GM23248 (cell line): ENCODE results near the gene FBXW11.

ENCODE experiments used
- EZH2 ChIP-seq: fragments of 200-600 bp; sonication (generic); IDR thresholded peaks from 2 replicates; pipeline ENCODE4 v1.6.1; 2018; ENCODE audit warnings: antibody characterized with exemption, mild to moderate bottlenecking; ENCODE audit not compliant: insufficient read depth, poor library complexity, severe bottlenecking
- EZH2phosphoT487 ChIP-seq: fragments of 200-600 bp; sonication (generic); IDR thresholded peaks from 2 replicates; pipeline ENCODE4 v1.6.1; 2018; ENCODE audit warnings: antibody characterized with exemption, moderate library complexity, mild to moderate bottlenecking, low read depth; ENCODE audit not compliant: insufficient read depth

DNA sequence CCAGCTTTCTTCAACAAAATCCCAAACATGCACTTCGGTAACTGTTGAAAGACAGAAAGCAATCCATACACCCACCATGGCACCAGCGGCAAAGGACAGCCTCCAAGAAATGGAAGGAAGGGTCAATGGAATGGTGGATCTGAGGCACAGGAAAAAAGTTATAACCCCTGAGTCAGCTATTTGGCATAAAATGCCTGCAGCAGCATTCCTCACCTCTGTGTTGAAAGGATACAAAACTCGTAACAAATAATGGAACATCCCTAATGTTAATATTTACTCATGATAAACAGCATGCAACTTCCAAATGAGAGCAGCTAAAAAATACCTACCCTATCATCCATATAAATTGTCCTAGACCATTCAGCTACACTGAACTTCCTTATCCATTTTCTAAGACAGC lies 9.4 kb downstream of the FBXW11 start:
- TF ChIP-seq EZH2 (no peak), EZH2phosphoT487 (no peak)
